NCI-H69 (cell line): ENCODE measurements around the gene ARMH2.
"Not testable (repeated sequence)": the region's sequence is repeated elsewhere in the genome, so short reads cannot be mapped to it uniquely, and the experiment has no call there.

Source experiments
- DNase-seq: peaks from one replicate; lab custom pipeline; 2025; lab: John Stamatoyannopoulos, UW

Gene ARMH2

GRCh38 chr6:24764833-24765828 lies 33.6 kb downstream of the ARMH2 start:
- not testable (repeated sequence) for DNase-seq

DNA sequence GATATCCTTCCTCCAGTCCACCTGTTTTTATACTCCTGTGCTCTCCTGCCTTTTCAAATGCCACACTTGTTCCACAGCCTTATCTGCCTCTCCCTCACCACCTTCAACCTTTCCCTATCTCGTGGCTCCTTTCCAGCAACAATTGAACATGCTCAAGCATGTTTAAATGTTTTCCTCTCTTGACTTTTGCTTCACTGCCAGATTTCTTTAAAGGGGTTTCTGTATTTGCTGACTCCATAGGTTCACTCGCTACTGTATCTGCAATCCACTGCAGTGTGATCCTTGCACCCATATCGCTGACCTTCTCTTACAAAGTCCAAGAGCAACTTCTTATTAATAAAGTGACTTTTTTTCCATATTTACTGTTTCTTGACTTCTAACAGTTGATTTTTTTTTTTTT lies 35.1 kb downstream of the ARMH2 start:
- DNase-seq, result no peak

DNA sequence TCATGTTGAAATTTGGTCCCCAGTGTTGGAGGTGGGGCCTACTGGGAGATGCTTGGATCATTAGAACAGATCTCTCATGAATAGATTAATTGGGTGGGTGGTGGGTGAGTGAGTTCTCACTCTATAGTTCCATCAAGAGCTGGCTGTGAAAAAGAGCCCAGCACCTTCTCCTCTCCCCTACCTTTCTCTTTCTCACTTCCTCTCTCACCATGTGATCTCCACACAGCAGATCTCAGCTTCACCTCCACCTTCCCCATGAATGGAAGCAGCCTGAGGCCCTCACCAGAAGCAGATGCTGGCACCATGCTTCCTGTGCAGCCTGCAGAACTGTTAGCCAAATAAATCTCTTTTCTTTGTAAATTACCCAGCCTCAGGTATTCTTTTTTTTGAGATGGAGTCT lies 36.9 kb downstream of the ARMH2 start:
- DNase-seq, result no peak

DNA sequence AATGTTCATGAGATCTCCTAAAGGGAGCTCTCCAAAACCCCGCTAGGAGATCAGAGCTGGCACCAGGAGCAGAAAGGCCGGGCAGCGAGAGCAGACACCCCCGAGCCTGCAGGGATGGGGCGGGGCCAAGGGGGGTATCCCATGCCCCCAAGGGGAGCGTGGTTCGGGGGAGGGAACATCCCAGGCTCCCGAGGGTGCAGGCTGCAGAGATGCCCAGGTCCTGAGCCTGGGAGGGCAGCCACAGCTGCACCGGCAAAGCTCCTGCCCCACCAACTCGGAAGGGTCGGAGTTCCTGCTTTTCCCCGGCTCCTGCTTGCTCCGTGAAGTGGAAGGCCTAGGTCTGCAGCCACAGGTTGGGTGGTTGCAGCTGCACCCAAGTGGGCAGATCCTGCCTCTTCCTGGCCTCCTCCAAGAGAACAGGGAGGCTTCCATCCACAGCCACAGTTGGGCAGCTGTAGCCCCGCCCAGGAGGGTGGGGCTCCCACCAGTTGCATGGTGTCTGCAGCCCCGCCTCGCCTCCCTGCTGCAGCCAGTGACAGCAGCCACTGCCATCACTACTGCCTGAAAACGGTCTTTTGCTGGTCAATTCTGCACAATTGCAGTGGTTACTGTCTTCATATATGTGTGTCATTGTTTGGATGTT lies 37.4 kb downstream of the ARMH2 start:
- DNase-seq, result peak; percentile 32

- DNase-seq, result no peak
Measured at GRCh38 chr6:24760210-24760609, 38.5 kb downstream of the ARMH2 start.

DNA sequence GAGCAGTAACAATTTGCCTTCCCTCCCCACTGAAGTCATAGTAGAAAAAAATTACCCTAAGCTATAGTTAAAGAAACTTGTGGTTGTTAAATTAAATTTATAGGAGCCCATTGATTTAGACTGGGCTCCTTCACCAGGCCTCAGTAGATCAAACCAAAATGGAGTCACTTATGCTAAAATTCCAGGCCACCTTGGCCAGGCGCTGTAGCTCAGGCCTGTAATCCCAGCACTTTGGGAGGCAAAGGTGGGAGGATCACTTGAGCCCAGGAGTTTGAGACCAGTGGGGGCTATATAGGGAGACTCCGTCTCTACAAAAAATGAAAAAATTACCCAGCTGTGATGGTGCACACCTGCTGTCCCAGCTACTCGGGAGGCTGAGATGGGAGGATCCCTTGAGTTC lies 39.0 kb downstream of the ARMH2 start:
- no peak for DNase-seq

DNA sequence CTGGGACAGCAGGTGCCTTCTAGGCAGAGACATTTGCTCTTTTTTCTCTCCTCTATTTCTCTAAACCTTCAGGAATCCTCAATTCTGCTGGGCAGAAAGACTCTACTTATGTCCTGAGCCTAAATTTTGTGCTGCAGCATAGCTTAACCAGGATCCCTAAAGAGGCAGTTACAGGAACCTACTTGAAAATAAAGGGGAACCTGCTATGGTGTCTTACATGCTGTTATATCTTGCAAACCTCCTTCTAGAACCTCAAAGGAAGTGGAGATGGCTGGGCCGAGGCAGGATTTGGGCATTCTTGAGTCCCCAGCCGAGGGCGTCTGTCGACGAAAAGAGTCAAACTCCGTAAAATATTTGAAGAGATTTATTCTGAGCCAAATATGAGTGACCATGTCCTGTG lies 41.1 kb downstream of the ARMH2 start:
- no peak for DNase-seq

DNA sequence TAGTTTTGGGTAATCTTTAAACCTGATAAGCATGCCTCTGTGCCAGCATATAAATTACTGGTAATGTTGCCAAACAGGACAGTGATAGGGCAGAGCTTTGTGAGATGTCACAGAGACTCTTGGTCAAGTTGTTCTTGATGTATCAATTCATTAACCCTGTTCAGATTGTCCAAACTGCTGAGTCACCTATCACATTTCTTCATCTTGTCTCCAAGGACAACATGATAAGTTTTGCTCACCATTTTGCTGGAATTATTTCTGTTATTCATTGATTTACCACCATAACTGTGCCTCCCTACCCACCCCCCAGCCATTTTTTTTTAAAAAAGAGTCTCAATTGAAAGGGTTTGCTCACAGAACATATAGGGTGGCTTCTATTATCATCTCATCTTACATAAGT lies 43.4 kb downstream of the ARMH2 start:
- no peak for DNase-seq

GRCh38 chr6:24754378-24754777 lies 44.3 kb downstream of the ARMH2 start:
- DNase-seq, result not testable (repeated sequence)

GRCh38 chr6:24753545-24753944 lies 45.2 kb downstream of the ARMH2 start:
- no peak for DNase-seq

DNA sequence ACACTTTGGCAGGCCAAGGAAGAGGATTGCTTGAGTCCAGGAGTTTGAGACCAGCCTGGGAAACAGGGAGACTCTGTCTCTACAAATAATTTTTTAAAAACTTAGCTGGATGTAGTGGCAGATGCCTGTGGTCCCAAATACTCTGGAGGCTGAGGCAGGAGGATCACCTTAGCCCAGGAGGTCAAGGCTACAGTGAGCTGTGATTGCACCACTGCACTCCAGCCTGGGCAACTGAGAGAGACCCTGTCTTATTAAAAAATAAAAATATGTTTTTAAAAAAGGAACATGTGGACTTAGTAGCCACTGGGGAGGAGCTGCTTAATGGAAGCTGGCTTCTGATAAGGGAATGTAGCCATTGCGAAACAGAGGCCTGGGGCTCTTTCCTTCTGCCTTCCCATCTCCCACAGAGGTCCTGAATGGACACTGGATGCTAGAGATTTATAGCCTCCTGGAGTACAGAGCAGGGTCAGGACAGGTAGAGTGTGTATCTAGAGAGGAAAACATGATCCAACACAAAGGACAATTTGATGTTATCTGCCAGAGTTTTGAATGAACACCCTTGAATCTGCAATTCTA lies 45.7 kb downstream of the ARMH2 start:
- DNase-seq, result no peak

- DNase-seq, result no peak
Measured at GRCh38 chr6:24752503-24752902, 46.2 kb downstream of the ARMH2 start.

DNA sequence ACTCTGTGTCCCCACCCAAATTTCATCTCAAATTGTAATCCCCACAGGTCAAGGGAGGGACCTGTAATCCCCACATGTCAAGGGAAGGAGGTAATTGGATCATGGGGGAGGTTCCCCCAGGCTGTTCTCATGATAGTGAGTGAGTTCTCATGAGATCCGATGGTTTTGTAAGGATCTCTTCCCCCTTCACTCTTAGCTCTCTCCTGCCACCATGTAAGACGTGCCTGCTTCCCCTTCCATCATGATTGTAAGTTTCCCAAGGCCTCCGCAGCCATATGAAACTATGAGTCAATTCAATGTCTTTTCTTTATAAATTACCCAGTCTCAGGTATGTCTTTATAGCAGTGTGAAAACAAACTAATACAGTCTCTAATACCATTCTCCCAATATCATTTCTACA lies 47.8 kb downstream of the ARMH2 start:
- not testable (repeated sequence) for DNase-seq

DNA sequence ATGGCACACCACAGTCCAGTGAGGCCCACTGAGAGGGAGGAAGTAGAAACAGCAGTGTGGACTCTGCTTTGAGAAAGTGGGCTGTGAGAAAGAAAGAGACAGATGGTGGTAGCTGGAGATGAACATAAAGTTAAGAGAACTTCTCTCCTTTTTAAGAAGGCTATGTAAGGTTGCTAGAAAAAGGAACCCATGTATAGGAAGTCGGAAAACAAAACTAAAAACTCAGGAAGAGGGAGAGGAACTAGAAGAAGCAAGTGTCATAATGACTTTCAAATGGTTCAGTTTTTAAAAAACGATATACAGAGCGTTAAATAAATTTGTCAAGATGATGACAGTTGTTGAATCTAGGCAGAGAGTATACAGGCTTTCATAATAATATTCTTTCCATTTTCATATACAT lies 49.4 kb downstream of the ARMH2 start:
- no peak for DNase-seq
